Measurements from ENCODE around the gene LGALS3BP.
"Not testable (repeated sequence)": the region's sequence is repeated elsewhere in the genome, so short reads cannot be mapped to it uniquely, and the experiment has no call there.

GRCh38 chr17:78945455-78945854 is 34.3 kb downstream of the LGALS3BP start:
- not testable (repeated sequence) for TF ChIP-seq POLR2A (IDR thresholded peaks at IDR 0.05; ENCODE audit: low read length); GATA1 (IDR thresholded peaks at IDR 0.05; ENCODE audit: low read depth, low read length)

Measured in erythroblast (primary cell).